ENCODE data around the gene OR2M3.
"Not testable (repeated sequence)": the region's sequence is repeated elsewhere in the genome, so short reads cannot be mapped to it uniquely, and the experiment has no call there.

The OR2M3 gene

GRCh38 chr1:248196965-248197364 lies at the start of gene OR2M3:
OR2M3 (plus strand) TSS chr1:248197265; CDS start chr1:248203068, 5,803 bp downstream.
- no peak for DNase-seq (ENCODE audit: low read depth)

- no peak for DNase-seq (ENCODE audit: low read depth)
These were observed 44.8 kb upstream of the OR2M3 start for GRCh38 chr1:248152056-248152827.

GRCh38 chr1:248155927-248156326 lies 41.1 kb upstream of the OR2M3 start:
- no peak for DNase-seq (ENCODE audit: low read depth)

GRCh38 chr1:248158758-248159157 lies 38.3 kb upstream of the OR2M3 start:
- DNase-seq (ENCODE audit: low read depth), result no peak

- DNase-seq (ENCODE audit: low read depth), result no peak
These were observed 33.0 kb upstream of the OR2M3 start for GRCh38 chr1:248164031-248164430.

GRCh38 chr1:248165186-248165585 lies 31.9 kb upstream of the OR2M3 start:
- DNase-seq (ENCODE audit: low read depth), result no peak

- no peak for DNase-seq (ENCODE audit: low read depth)
These were observed 22.5 kb upstream of the OR2M3 start, which contains the start of gene OR2M2 for GRCh38 chr1:248174521-248174920. OR2M2 (plus strand) TSS chr1:248174821; CDS start chr1:248179986, 5,165 bp downstream.

GRCh38 chr1:248183996-248184395 lies 13.1 kb upstream of the OR2M3 start:
- DNase-seq (ENCODE audit: low read depth), result no peak

GRCh38 chr1:248187363-248187762 lies 9.7 kb upstream of the OR2M3 start:
- no peak for DNase-seq (ENCODE audit: low read depth)

GRCh38 chr1:248189026-248189425 lies 8.0 kb upstream of the OR2M3 start:
- DNase-seq (ENCODE audit: low read depth), result no peak

GRCh38 chr1:248194117-248194516 lies 2.9 kb upstream of the OR2M3 start:
- DNase-seq (ENCODE audit: low read depth), result no peak

- DNase-seq (ENCODE audit: low read depth), result no peak
These were observed 18.8 kb downstream of the OR2M3 start for GRCh38 chr1:248215880-248216279.

GRCh38 chr1:248225537-248225936 lies 28.5 kb downstream of the OR2M3 start:
- DNase-seq (ENCODE audit: low read depth), result no peak

GRCh38 chr1:248229360-248229908 lies 32.4 kb downstream of the OR2M3 start:
- DNase-seq (ENCODE audit: low read depth), result no peak

- DNase-seq (ENCODE audit: low read depth), result no peak
These were observed 34.1 kb downstream of the OR2M3 start, which contains the start of gene OR2M4 for GRCh38 chr1:248231117-248231516. OR2M4 (plus strand) TSS chr1:248231417; CDS start chr1:248238929, 7,512 bp downstream.

- no peak for DNase-seq (ENCODE audit: low read depth)
These were observed 42.4 kb downstream of the OR2M3 start for GRCh38 chr1:248239478-248239877.

- DNase-seq (ENCODE audit: low read depth), result no peak
These were observed 46.1 kb downstream of the OR2M3 start for GRCh38 chr1:248243204-248243603.

- DNase-seq (ENCODE audit: low read depth), result not testable (repeated sequence)
These were observed 62.2 kb downstream of the OR2M3 start for GRCh38 chr1:248259309-248259708.

Data from activated T-cell treated with anti-CD3 and anti-CD28 coated beads for 24 hours (primary cell).